Esophagus squamous epithelium (tissue), 5 donors: Measurements from ENCODE around the gene TRMT2A. TPM values are rescaled to one million over a fixed set of nuclear protein-coding genes. Genes with fewer than 3 reads are reported as not detected.

ENCODE experiments used
- DNase-seq: peaks from one replicate; lab custom pipeline; 2025; lab: John Stamatoyannopoulos, UW
- H3K27ac ChIP-seq, 4 donors: fragments of 200-600 bp; sonication (generic); one replicate each; pipeline ENCODE4 v1.5.1; 2016 to 2019; ENCODE audit warnings: mild to moderate bottlenecking in 1 of 4
- H3K27me3 ChIP-seq, 4 donors: fragments of 200-600 bp; sonication (generic); 1 replicate in 3 of 4; 2 replicates in 1 of 4; pipeline versions ENCODE4 v1.5.1 to v1.6.0; 2017 to 2021; ENCODE audit warnings: antibody characterized with exemption in 1 of 4
- H3K36me3 ChIP-seq, 3 donors: fragments of 200-600 bp; sonication (generic); one replicate each; pipeline ENCODE4 v1.5.1; 2016 to 2019
- H3K4me1 ChIP-seq, 3 donors: fragments of 200-600 bp; sonication (generic); one replicate each; pipeline ENCODE4 v1.5.1; 2017 to 2019
- H3K4me3 ChIP-seq, 4 donors: fragments of 200-600 bp; sonication (generic); 1 replicate in 3 of 4; 2 replicates in 1 of 4; pipeline ENCODE4 v1.5.1; 2016 to 2019; ENCODE audit warnings: mild to moderate bottlenecking in 2 of 4, moderate library complexity in 1 of 4
- H3K9me3 ChIP-seq, 3 donors: fragments of 200-600 bp; sonication (generic); one replicate each; pipeline ENCODE4 v1.5.1; 2016 to 2019
- CTCF ChIP-seq, 6 experiments: fragments of 450-650 bp in 4 of 6; fragments of 200-600 bp in 2 of 6; sonication (generic) in 2 of 6; IDR thresholded peaks; one replicate each; pipeline ENCODE4 v1.5.1; 2016 to 2019; ENCODE audit warnings: antibody characterized with exemption in 6 of 6, mild to moderate bottlenecking in 4 of 6, moderate library complexity in 4 of 6
- POLR2A ChIP-seq, 4 donors: fragments of 450-650 bp; IDR thresholded peaks; one replicate each; pipeline ENCODE4 v1.6.1; 2017; ENCODE audit warnings: antibody characterized with exemption in 4 of 4, mild to moderate bottlenecking in 4 of 4, moderate library complexity in 3 of 4
- WGBS, 2 donors: methylation state at CpG; one replicate each; pipeline ENCODE4 v1.1.5; 2018; 5-methylcytosine and 5-hydroxymethylcytosine counted together
- intact Hi-C: fragments of 100-400 bp; cut with DNase I; formaldehyde crosslinking; loops from one replicate; pipeline ENCODE4 v1.15.0; 2022
- total RNA-seq, 4 donors: library from RNA; depleted of rRNA; stranded (reverse); fragments of >200 nt; gene quantifications; one replicate each; pipeline ENCODE4 v1.1.0, GENCODE V29; 2016
- donor health status: DM: yes; HTN: yes; CAD: no.

The TRMT2A gene
- total RNA-seq, 4 donors from 2014 or later = 30.9 to 58.6 (median 41.3) TPM

- H3K4me1 ChIP-seq = peaks cover 28 to 53% (median 42%) of the 10 kb centered on the region in 3 donors
- H3K9me3 ChIP-seq = no peaks in the 10 kb centered on the region
- DNase-seq = no peak
- H3K36me3 ChIP-seq = peaks cover 33 to 39% (median 33%) of the 10 kb centered on the region in 3 donors
- 60 to 78% methylated on average over 10 of the region's 10 CpGs for WGBS, 2 donors
- intact Hi-C loops = no loop called here
- no peak overlapping the region for H3K27ac ChIP-seq
- H3K4me3 ChIP-seq = no peak overlapping the region
- no peaks in the 10 kb centered on the region for H3K27me3 ChIP-seq
- TF ChIP-seq CTCF (IDR thresholded peaks at IDR 0.05) = no peak
- no peak for TF ChIP-seq POLR2A (IDR thresholded peaks at IDR 0.05)
These were observed 33.0 kb downstream of the TRMT2A start for GRCh38 chr22:20083891-20084546.

- no peak for TF ChIP-seq POLR2A (IDR thresholded peaks at IDR 0.05)
- Histone ChIP-seq H3K27ac (peak overlapping the region in 1 of 4 donors; percentile 18), H3K4me3 (no peak overlapping the region), H3K9me3 (no peaks in the 10 kb centered on the region), H3K4me1 (peaks cover 28 to 55% (median 42%) of the 10 kb centered on the region in 3 donors), H3K36me3 (peaks cover 27 to 32% (median 29%) of the 10 kb centered on the region in 3 donors), H3K27me3 (no peaks in the 10 kb centered on the region)
- WGBS, 2 donors = 76 to 80% methylated on average over 9 to 10 of the region's 10 CpGs
- DNase-seq = no peak
- intact Hi-C loops = no loop called here
These were observed 33.7 kb downstream of the TRMT2A start for GRCh38 chr22:20083157-20083890.

- peak overlapping the region; percentile 66 to 92 (median 78) for H3K4me3 ChIP-seq
- H3K27me3 ChIP-seq = no peaks in the 10 kb centered on the region
- peaks cover 28 to 55% (median 42%) of the 10 kb centered on the region in 3 donors for H3K4me1 ChIP-seq
- H3K9me3 ChIP-seq = no peaks in the 10 kb centered on the region
- intact Hi-C loops = no loop called here
- WGBS, 2 donors = 12 to 13% methylated on average over 21 to 23 of the region's 27 CpGs
- DNase-seq = no peak
- peak overlapping the region; percentile 86 to 99 (median 96) for H3K27ac ChIP-seq
- TF ChIP-seq POLR2A (IDR thresholded peaks at IDR 0.05) = no peak
- no peak for TF ChIP-seq CTCF (IDR thresholded peaks at IDR 0.05)
- peaks cover 5 to 9% (median 5%) of the 10 kb centered on the region in 3 donors for H3K36me3 ChIP-seq
These were observed 36.0 kb downstream of the TRMT2A start for GRCh38 chr22:20080776-20081654.

- Histone ChIP-seq H3K27me3 (no peaks in the 10 kb centered on the region), H3K27ac (peak overlapping the region; percentile 86 to 99 (median 96)), H3K4me3 (peak overlapping the region; percentile 66 to 92 (median 78)), H3K36me3 (peaks cover 0 to 3% (median 0%) of the 10 kb centered on the region in 3 donors), H3K4me1 (peaks cover 28 to 55% (median 42%) of the 10 kb centered on the region in 3 donors), H3K9me3 (no peaks in the 10 kb centered on the region)
- WGBS, 2 donors = 0% methylated on average over 4 of the region's 34 CpGs; no CpG with 5 or more reads in 1 of the 2 donors
- no peak for DNase-seq
- TF ChIP-seq CTCF (IDR thresholded peaks at IDR 0.05) (no peak), POLR2A (IDR thresholded peaks at IDR 0.05) (no peak)
- intact Hi-C loops = no loop called here
These were observed 36.6 kb downstream of the TRMT2A start for GRCh38 chr22:20080445-20080775.

GRCh38 chr22:20079745-20080444, 37.1 kb downstream of the TRMT2A start, which contains the start of gene DGCR8:
DGCR8 (plus strand) TSS chr22:20080241; CDS start chr22:20085964, 5,723 bp downstream.
- intact Hi-C loops = no loop called here
- Histone ChIP-seq H3K9me3 (no peaks in the 10 kb centered on the region), H3K4me1 (peaks cover 28 to 51% (median 40%) of the 10 kb centered on the region in 3 donors), H3K27me3 (no peaks in the 10 kb centered on the region), H3K36me3 (no peaks in the 10 kb centered on the region), H3K27ac (peak within 1 kb of the TSS; percentile 88 to 99 (median 96)), H3K4me3 (peak within 1 kb of the TSS; percentile 66 to 92 (median 78))
- DNase-seq = no peak
- TF ChIP-seq POLR2A (IDR thresholded peaks at IDR 0.05) (peak in 2 of 4 donors; percentile 26 to 45), CTCF (IDR thresholded peaks at IDR 0.05) (peak in 2 of 6 experiments; percentile 5 to 56)
- WGBS, 2 donors = 0 to 1% methylated on average over 14 to 20 of the region's 100 CpGs
